Measurements from ENCODE around the gene IFT57. TPM values are rescaled to one million over a fixed set of nuclear protein-coding genes. Genes with fewer than 3 reads are reported as not detected.

The IFT57 gene
- total and polyA plus RNA-seq, 9 of the 15 experiments (the other 6 are each of a cell fraction or from before 2014, with no cell fraction given), result 1.5 to 20.1 (median 9.9) TPM

- H4K20me1 ChIP-seq (replicated peaks; ENCODE audit: control insufficient read depth, insufficient read depth, low read length), result no peaks in the 10 kb centered on the region
- intact Hi-C loops (cut with micrococcal nuclease), result no loop called here
Measured at GRCh38 chr3:108136561-108137459, 85.4 kb downstream of the IFT57 start.

More at GRCh38 chr3:108136561-108137459, 85.4 kb downstream of the IFT57 start:
- TF ChIP-seq XRCC5 (IDR thresholded peaks at IDR 0.05; ENCODE audit: low read depth, low read length), result no peak
- TF ChIP-seq MED1 (CRISPR knock-in tag; IDR thresholded peaks at IDR 0.05; ENCODE audit: borderline replicate concordance), result no peak
- TF ChIP-seq, protein P1, sequence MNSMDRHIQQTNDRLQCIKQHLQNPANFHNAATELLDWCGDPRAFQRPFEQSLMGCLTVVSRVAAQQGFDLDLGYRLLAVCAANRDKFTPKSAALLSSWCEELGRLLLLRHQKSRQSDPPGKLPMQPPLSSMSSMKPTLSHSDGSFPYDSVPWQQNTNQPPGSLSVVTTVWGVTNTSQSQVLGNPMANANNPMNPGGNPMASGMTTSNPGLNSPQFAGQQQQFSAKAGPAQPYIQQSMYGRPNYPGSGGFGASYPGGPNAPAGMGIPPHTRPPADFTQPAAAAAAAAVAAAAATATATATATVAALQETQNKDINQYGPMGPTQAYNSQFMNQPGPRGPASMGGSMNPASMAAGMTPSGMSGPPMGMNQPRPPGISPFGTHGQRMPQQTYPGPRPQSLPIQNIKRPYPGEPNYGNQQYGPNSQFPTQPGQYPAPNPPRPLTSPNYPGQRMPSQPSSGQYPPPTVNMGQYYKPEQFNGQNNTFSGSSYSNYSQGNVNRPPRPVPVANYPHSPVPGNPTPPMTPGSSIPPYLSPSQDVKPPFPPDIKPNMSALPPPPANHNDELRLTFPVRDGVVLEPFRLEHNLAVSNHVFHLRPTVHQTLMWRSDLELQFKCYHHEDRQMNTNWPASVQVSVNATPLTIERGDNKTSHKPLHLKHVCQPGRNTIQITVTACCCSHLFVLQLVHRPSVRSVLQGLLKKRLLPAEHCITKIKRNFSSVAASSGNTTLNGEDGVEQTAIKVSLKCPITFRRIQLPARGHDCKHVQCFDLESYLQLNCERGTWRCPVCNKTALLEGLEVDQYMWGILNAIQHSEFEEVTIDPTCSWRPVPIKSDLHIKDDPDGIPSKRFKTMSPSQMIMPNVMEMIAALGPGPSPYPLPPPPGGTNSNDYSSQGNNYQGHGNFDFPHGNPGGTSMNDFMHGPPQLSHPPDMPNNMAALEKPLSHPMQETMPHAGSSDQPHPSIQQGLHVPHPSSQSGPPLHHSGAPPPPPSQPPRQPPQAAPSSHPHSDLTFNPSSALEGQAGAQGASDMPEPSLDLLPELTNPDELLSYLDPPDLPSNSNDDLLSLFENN (IDR thresholded peaks at IDR 0.05; ENCODE audit: low read depth in 2 of 2, low read length in 2 of 2), result no peak
- TF ChIP-seq NR2F6 (CRISPR knock-in tag; IDR thresholded peaks at IDR 0.05), result no peak
- no peak for TF ChIP-seq HNRNPUL1 (IDR thresholded peaks at IDR 0.05; ENCODE audit: low read length)
- TF ChIP-seq BCL6 (CRISPR knock-in tag; IDR thresholded peaks at IDR 0.05), result no peak
- no peak for TF ChIP-seq KLF10 (CRISPR knock-in tag; IDR thresholded peaks at IDR 0.05)
- no peaks in the 10 kb centered on the region for H3K36me3 ChIP-seq (ENCODE audit: control insufficient read depth, insufficient read depth, low read length)
- no peaks in the 10 kb centered on the region for H3K9me3 ChIP-seq (replicated peaks; ENCODE audit: control insufficient read depth, insufficient read depth, low read depth, low read length)
- DNase-seq (ENCODE audit: extremely low read depth in 1 of 4, low spot score in 3 of 4) (no peak), FAIRE-seq (no peak), ATAC-seq (no peak)
- CTCF ChIA-PET (ENCODE audit: low intra/inter-chr PET ratio), result no interaction called here
- no peaks in the 10 kb centered on the region for H3K9me1 ChIP-seq (ENCODE audit: control insufficient read depth, insufficient read depth, low read length)
- no peak overlapping the region for H3K9ac ChIP-seq (ENCODE audit: insufficient read depth in 1 of 2, low read depth in 2 of 2, low read length in 2 of 2)
- no peak overlapping the region for H3K27ac ChIP-seq (ENCODE audit: extremely low read depth, low read depth, low read length)
- H3K4me1 ChIP-seq (replicated peaks in 1 of 2; ENCODE audit: control insufficient read depth in 2 of 2, insufficient read depth in 2 of 2, low read length in 2 of 2), result peaks cover 0 to 18% of the 10 kb centered on the region in 2 experiments; a peak in 3 of 5 replicates
- H2AFZ ChIP-seq (ENCODE audit: low read depth, low read length), result no peak overlapping the region
- no TSS peak for BruUV-seq (replicated peaks)
- no peak overlapping the region for H3K4me2 ChIP-seq (ENCODE audit: insufficient read depth, low read length)
- no peaks in the 10 kb centered on the region for H3K79me2 ChIP-seq (ENCODE audit: control insufficient read depth, insufficient read depth, low read length)
- in situ Hi-C loops (cut with MboI), result no loop called here
- no peak overlapping the region for H3K4me3 ChIP-seq
- 78% methylated on average over 9 of the region's 13 CpGs for WGBS (ENCODE audit: insufficient coverage, low coverage, missing lambda C conversion rate)
- H3K27me3 ChIP-seq (ENCODE audit: control insufficient read depth in 2 of 2, insufficient read depth in 2 of 2, low read length in 2 of 2), result no peaks in the 10 kb centered on the region
- POLR2A ChIA-PET, result interaction anchor here (0.7 kb wide), 1 partner anchor 10 kb away, joined by 3 read pairs; no protein-coding TSS in a partner anchor
